ENCODE data around the gene TMEM86A.
A peak's percentile ranks its signal among the peaks of the same experiment; 100 is the strongest.

The TMEM86A gene

DNA sequence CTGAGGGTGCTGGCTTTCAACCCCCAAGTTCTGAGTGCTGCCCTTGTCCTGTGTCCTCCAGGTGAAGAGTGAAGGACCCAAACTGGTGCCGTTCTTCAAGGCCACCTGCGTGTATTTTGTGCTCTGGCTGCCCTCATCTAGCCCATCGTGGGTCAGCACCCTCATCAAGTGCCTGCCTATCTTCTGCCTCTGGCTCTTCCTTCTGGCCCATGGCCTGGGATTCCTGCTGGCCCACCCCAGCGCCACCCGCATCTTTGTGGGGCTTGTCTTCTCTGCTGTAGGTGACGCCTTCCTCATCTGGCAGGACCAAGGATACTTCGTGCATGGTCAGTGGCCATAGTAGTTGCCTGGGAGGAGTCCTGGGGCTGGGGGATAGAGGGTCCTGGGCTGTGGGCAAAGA lies 2.3 kb downstream of the TMEM86A start:
- DNase-seq: no peak

DNA sequence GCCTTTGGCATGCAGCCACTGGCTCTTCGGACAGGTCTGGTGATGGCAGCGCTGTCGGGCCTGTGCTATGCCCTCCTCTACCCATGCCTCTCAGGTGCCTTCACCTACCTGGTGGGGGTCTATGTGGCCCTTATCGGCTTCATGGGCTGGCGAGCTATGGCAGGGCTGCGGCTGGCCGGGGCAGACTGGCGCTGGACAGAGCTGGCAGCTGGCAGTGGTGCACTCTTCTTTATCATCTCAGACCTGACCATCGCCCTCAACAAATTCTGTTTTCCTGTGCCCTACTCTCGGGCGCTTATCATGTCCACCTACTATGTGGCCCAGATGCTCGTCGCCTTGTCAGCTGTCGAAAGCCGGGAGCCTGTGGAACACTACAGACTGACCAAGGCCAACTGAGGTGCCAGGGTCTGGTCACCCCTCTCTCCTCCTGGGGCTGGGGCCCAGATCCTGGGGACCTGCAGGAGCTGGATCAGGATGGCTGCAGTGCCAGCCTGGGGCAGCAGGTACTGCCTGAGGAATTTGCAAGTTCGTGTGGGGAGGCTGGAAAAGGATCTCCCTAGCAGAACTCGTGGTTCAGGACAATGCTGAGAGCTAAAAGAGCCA lies 3.1 kb downstream of the TMEM86A start:
- DNase-seq: no peak

DNA sequence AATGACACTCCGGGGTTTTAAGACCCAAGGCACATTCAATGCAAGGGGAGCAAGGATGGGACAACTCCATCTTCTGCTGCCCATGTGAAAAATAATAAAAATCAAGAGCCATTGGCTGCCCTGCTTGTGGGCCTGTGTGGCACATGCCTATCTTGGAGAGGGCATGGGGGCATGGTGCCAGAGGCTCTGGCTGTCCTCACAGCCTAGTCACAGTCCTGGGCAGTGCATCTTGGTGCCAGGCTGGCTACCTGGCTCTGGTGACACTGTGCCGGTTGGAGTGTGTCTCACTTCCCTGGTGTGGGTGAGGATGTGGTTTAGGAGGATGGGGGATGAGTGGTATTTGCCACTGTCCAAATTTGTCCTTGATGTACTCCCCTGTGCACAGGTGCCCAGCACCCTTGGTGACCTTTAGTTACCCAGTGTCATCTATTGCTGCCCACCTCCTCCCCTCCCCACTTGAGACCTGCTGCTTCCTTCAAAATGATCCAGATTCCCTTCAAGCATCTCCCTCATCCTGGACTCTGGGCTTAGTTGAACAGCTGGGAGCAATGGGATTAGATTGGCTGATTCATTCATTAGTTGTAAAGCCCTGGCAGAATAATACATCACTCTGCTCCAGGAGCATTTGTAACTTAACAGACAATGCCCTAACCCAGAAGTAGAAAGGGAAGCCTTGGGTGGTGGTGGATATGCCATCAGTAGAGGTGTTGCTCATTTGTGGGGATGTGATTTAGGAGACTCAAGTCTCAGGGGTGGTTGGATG lies 4.6 kb downstream of the TMEM86A start:
- no peak for DNase-seq

DNA sequence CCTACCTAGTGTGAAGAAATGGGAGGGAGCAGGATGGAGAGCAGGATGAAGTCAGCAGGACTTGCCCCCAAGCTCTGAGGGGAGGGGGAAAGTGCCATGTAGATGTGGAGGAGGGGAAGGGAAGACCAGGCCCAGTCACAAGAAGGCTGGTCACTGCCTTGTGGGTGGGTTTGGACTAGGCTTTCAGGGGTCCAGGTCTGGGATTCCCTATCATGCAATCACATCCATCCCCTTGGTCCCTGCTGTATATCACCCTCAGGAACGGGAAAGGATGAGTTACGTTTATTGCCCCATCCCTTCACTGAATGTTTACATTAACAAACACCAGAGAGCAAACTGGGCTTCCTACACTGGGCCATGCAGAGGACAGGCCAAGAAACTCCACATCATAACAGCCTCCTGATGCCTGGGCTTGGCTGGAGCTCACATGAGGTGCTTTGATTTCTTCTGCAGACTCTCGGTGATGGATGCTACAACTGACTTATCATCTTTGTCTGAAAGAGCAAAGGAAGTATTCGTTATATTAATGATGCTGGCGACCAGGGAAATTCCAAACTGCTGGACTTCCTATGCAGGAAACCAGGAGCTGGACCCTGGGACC lies 5.6 kb downstream of the TMEM86A start:
- DNase-seq: no peak

DNA sequence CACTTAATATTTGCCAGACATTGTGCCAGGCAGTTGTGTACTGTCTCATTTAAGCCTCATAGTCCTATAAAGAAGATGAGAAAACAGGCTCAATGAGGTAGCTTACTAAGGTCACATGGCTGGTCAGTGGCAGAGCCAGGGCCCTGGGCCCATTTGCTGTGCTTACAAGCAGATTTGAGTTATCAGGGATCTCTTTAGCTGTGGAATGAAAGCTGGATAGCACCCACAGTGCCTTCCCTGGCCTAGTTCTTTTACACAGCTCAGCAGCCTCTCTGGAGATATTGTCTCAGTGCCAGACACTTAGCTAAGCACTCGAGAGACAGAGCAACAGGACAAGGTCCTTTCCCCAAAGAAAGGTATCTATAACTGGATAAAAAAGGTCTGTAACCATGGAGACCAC lies 6.1 kb downstream of the TMEM86A start:
- DNase-seq: no peak

DNA sequence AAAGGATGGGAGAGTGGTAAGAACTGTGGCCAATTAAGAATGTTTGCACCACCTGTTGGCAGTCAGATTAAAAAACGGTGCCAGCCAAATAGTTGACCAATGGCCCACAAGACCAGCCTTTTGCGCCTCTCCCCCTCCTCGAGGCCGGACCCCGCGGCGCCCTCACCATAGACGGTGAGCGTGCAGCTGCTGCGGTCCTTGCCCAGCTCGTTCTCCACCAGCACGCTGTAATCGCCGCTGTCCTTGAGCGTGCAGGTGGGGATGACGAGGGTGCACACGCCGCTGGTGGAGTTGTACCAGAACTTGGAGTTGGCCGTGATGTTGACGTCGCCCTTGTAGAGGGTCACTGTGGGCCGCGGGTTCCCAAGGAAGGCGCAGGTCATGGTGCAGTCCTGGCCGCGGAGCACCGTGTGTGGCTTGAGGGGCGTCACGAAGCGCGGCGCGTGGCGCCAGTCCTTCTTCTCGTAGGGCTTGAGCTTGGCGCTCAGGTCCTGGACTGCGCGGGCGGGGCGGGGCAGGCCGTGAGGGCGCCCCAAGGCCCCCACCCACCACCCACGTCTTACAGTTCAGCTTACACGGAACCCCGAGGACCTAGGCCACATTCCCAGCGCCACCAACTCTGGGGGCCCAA lies 7.2 kb downstream of the TMEM86A start:
- no peak for DNase-seq

DNA sequence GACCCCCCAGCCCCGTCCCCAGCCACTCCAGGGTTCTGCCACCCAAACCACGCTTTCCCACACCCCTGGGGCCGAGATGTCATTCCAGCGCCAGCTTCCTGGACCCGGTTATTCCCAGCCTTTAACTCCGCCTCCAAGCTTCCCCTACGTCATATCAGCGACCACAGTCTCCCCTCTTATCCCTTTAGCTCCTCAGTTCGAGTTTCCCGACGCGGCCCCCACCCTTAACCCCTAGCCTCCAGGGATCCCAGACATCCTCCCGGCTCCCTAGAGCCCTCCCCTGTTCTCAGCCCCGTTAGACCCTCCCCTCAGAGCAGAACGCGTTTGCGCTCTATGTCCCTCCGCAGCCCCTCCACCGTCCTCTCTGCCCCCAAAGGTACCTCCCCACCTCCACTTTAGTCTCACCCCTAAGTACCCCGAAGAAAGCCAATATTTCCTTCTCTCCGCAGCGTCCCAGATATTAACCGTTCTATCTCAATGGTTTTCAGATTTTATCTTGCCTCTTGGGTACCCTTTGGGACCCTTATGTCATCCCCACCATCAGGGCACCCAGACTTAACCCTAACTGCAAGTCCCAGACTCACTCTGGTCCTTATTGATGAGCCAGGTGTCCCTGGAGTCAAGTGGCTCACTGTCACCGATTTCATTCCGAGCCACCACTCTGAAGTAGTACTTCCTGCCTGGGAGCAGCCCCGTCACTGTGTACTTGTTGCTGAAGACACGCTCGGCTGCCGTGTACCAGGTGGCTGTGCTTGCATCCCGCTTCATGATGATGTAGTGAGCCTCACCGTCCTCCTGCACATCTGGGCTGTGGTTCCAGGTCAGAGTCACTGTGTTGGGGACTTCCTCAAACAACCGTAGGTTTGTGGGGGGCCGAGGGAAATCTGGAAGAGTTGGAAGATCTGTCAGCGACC lies 8.0 kb downstream of the TMEM86A start:
- DNase-seq: no peak

DNA sequence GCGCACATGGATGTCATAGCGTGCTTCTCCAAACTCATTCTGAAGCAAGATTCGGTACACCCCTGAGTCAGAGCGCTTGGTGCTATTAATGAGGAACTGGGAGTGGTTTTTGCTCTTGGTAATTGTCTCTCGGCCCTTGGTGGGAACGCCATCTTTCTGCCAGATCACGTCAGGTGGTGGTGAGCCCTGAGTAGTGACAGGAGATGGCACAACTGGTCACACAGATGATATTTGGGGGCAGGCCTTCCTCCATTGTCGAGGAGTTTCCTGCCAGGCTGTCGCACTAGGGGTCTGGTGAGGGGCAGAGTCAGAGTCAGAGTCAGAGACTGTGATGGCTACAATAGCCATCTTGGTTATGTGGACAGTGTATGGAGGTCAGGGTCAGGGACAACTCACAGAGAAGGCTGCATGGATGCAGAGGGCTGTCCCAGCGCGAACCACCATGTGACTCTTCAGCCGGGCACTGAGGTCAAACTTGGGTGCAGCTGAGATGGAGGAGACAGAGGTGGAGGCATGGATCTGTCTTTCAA lies 9.3 kb downstream of the TMEM86A start:
- DNase-seq: no peak

DNA sequence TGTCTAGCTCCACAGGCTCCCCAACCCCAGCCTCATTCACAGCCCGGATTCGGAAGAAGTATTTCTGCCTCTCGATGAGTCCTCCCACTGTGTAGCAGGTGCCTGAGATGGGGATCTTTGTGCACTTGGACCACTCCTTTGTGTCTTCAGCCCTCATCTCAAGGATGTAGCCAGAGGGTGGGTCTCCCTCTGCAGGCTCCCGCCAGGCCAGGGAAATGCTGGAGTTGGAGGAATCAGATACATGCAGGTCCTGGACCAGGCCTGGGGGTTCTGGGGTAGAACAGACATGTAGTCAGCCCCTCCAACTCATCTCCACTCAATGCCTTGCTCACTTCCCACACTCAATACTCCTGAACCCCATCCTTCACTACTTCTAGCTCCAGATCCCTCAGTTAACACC lies 10.8 kb downstream of the TMEM86A start:
- no peak for DNase-seq

DNA sequence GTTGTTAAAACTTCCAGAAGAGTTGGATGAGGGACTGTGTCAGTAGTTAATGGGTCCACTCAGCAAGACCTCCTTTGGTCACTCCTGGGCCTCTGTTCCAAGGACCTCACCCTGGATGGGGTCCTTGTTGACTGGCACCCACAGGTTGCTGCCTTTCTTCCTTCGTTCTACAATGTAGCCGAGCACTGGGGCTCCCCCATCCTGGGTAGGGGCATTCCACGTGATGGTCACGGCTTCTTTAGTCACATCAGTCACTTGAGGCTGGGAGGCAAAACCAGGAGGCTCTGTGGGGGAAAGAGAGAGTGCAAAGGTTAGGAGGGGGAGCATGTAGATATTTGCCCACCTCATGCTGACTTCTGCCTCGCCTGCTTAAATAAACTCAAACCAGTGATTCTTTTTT lies 12.0 kb downstream of the TMEM86A start:
- no peak for DNase-seq

DNA sequence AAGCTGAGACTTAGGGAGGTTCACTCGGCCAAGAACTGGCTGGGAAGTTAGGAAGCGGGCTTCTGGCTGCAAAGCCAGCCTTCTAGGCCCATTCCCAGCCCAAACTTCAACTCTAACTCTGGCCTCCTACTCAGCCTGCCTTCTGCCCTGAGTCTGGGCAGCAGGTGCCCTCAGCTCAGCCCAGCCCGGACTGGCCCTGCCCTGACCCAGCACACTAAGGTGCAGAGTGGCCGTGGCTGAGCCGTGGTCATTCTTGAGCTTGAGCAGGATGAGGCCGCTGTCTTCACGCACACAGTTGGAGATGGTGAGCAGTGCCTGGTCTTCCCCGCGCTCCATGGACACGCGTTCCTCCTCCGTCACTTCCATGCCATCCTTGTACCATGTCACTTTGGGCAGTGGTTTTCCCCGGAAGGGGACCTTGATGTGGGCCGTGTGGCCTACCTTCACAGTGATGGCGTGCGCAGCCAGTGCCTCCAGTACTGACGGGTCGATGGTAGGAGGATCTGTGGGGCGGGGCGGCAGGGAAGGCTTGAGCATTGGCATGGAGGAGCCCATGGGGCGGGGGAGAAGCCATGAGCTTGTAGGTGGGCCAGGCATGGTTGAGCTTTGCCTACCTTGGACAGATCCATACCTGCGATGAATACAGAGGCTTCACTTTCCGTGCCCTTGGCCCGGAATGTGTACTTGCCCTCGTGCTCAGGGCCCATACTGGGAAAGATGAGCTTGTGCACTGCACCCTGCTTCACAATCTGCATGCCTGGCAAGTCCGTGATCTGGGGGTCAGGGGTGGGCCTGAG lies 15.3 kb downstream of the TMEM86A start:
- no peak for DNase-seq

DNA sequence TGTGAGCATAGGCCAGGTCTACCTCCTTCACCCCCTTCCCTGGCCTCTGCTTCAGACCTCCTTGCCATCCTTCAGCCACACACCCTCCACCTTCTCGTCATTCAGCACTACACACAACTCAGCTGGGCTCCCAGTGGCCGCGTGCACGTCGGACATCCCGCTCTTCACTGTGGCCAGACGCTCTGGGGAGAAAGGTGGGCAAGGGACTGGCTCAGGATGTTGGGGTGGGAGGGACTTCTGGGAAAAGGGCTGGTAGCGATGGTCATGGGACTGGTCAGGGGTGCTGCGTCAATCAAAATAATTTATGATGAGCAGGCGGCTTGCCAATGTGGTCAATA lies 15.8 kb downstream of the TMEM86A start:
- DNase-seq: no peak

DNA sequence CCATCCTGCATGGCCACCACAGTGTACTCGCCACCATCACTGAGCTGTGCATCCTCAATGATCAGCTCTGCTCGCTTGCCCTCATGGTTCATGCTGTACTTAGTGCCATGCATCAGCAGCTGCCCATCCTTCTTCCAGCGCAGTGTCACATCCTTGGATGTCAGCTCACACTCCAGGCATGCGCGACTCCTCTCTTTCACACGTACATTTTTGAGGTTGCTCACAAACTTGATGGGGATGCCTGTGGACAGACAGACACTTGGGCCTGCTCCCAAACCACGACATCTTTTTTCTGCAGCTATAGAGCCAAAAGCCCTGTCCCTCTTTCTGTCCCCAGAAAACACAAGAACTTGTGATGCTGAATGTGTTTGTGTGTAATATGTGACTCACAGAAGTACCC lies 16.9 kb downstream of the TMEM86A start:
- no peak for DNase-seq

DNA sequence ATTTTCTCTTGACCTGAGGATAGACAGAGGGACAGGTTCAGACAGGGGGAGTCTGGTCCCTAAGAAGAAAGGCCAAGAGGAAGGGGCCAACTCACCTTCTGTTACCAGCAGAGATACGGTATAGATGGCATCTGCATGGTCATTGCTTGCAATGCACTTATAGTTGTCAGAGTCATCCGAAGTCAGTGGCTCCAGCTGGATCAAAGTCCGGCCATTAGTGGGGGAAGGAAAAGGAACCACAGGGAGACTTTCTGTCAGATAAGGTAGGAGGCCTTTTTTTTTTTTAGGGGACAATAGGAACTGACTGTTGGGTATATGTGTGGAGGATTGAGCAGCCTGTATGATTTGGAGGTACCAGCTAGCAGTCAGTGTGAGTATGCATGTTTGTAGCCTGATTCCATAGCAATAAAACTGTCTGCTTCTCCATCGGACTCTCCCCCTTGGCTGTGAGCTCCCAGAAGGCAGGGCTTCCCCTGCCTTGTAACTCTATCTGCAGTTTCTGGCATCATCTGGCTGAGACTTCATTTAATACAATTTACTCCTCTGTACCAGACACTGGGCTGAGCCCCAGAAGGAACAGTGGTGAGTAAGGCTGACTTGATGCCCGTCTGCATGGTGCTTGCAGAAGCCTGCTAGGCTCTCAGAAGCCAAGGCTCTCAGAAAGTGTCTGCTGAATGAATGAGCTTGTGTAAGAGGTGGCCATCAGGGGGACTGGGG lies 21.7 kb downstream of the TMEM86A start:
- DNase-seq: no peak

DNA sequence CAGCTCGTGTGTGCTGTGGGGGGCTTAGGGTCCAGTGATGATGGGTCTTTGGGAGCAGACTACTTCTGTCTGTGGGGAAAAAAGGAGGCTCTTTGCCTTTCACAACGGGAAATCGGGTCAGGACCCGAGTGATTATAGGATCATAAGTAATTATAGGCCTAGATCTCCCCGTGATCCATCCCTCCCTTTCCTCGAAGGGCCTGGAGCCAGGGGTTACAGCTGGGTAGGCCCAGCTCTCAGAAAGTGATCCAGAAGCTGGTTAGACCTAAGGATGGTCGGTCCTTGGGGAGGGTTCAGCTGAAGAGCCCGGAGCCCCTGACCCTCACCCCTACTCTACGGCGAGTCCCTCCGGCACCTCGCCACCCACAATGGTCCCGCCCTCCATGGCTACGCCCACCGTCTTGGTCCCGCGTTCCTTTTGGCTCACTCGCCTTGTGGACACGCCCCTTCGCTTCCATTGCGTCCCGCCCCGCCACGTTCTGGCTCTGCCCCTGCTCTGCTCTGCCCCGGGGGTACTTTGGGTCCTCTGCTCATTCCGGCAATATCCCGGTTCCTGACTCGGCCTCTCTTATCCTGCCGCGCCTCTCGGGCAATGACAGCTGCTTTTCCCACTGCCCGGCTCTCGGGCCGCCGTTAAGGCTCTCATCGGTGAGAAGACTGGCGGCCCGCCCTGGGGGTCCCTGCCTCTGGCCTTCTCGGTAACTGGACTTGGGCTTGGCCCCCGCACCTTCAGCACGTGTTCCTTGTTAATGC lies 22.4 kb downstream of the TMEM86A start:
- DNase-seq: no peak

DNA sequence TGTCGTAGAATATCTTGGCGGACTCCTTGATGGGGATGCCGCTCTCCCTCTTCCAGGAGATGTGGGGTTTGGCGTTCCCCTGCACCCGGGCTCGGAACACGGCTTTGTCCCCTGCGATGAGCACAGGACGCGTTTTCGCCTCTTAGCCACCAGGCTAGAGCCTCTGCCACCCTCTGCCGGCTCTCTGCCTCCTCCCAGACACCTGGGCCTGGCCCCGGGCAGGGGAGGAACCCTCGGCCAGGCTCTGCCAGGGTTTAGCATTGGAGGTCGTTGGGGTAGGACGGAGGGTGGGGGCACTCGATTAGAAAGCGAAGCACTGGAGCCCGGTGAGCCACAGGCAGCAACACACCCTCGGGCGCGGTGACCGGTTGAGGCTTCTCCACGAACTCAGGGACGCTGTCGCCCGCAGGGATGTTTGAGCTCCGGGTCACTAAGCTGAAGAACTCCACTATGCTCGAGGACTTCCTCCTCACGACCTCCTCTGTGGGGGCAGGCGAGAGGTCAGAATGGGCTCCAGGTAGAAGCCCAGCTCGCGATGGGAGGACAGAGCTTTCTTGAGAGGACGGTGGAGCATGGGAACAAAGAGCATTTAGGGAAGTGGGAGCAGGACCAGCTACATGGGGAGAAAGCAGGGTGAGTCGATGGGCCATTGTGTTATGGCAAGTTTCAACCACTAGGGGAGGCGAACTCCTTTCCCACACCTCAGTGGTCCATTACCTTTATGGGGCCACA lies 23.1 kb downstream of the TMEM86A start:
- peak; percentile 43 for DNase-seq

DNA sequence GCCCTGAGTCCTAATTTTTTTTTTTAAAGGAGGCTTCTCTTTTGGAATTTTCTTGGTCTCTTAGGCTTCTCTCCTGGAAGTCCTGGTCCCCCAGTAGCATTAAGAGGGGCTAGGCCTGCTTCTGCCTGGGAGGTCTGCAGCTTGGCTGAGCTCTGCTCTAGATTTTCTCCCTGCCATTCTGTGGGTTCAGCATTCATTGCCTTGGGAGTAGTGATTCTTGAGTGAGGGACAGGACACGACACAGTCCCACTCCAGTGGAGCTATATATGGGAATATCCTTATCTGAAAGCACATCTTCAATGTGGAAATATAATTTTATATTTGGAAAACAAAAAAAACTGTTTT lies 23.7 kb downstream of the TMEM86A start:
- no peak for DNase-seq

DNA sequence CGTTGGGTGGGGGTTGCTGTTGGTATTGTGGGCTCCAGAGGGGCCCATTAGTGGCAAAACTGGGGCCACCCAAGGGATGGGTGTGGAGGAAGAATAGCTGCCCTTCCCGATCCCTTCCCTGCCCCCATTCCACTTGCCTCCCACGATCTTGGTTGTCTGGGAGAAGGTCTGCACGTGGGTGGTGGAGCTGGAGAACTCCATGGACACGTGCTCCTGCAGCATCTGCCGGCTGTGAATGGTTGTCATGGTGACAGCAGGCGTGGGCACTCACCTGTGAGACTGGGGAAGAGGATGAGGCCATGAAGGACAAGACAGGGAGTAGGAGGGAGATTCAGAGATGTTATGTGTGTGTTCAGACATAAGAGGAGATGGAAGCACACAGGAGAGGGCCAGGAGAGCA lies 25.4 kb downstream of the TMEM86A start:
- no peak for DNase-seq

DNA sequence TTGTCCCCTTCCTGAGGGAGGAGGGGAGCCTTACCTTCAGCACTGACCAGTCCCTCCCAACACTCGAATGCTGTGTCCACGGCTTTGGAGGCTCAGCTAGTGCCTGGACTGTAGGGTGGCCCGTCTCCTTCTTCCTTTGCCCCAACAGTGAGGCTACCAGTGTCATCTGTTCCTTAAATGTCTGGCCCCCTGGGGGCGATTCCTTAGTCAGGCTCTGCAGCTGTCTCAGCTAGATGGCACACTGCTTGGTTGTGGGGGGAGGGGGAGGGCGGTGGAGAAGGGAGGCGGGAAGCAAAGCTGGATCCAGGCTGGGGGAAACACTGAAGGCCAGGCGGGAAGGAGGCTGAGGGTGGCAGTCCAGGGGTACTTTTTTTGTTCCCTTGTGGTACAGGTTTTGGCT lies 27.5 kb downstream of the TMEM86A start, which contains the start of gene IGSF22:
IGSF22 (minus strand) TSS at position 149 of the 400 bp plus-strand sequence. CDS start 1,952 bp downstream, outside the sequence.
- DNase-seq: no peak

Data from OCI-M1 (cell line).